ENCODE data around the gene RASGRP4.

- TF ChIP-seq CTCF (conservative IDR thresholded peaks at IDR 0.05; ENCODE audit: low read depth, low read length) (no peak), EZH2 (IDR thresholded peaks at IDR 0.05; ENCODE audit: low read length, unreplicated experiment) (no peak), EZH2phosphoT487 (IDR thresholded peaks at IDR 0.05; ENCODE audit: borderline replicate concordance, low read length) (no peak)
Measured at GRCh38 chr19:38385804-38386257, 40.2 kb downstream of the RASGRP4 start.

Data from PC-3 (cell line).